DMS79 (cell line): ENCODE data around the gene PI4KA.

Source experiments
- DNase-seq: peaks from one replicate; lab custom pipeline; 2025; lab: John Stamatoyannopoulos, UW

The PI4KA gene

GRCh38 chr22:20881869-20882815 lies 23.5 kb upstream of the PI4KA start:
- DNase-seq = no peak

- DNase-seq = no peak
Observed at GRCh38 chr22:20881231-20881630, 22.6 kb upstream of the PI4KA start.

- no peak for DNase-seq
Observed at GRCh38 chr22:20877715-20878114, 19.1 kb upstream of the PI4KA start.

- no peak for DNase-seq
Observed at GRCh38 chr22:20875296-20875695, 16.7 kb upstream of the PI4KA start.

GRCh38 chr22:20873214-20873613 lies 14.6 kb upstream of the PI4KA start:
- no peak for DNase-seq

GRCh38 chr22:20869234-20869633 lies 10.6 kb upstream of the PI4KA start:
- DNase-seq = no peak

GRCh38 chr22:20868025-20868962 lies 9.7 kb upstream of the PI4KA start:
- no peak for DNase-seq

GRCh38 chr22:20867179-20868024 lies 8.8 kb upstream of the PI4KA start:
- DNase-seq = no peak

GRCh38 chr22:20866736-20867135 lies 8.1 kb upstream of the PI4KA start:
- no peak for DNase-seq

GRCh38 chr22:20865875-20866445 lies 7.3 kb upstream of the PI4KA start:
- DNase-seq = no peak

GRCh38 chr22:20865331-20865730 lies 6.7 kb upstream of the PI4KA start:
- no peak for DNase-seq

- no peak for DNase-seq
Observed at GRCh38 chr22:20864186-20864908, 5.7 kb upstream of the PI4KA start.

- no peak for DNase-seq
Observed at GRCh38 chr22:20863366-20863765, 4.8 kb upstream of the PI4KA start.

GRCh38 chr22:20862540-20862939 lies 3.9 kb upstream of the PI4KA start:
- no peak for DNase-seq

- no peak for DNase-seq
Observed at GRCh38 chr22:20859615-20860014, 1.0 kb upstream of the PI4KA start.

GRCh38 chr22:20857838-20858614 lies 585 bp downstream of the PI4KA start:
- DNase-seq = peak; percentile 41

- no peak for DNase-seq
Observed at GRCh38 chr22:20857247-20857643, 1.4 kb downstream of the PI4KA start.

- DNase-seq = no peak
Observed at GRCh38 chr22:20853236-20853660, 5.4 kb downstream of the PI4KA start.

- no peak for DNase-seq
Observed at GRCh38 chr22:20852503-20852902, 6.1 kb downstream of the PI4KA start.

- no peak for DNase-seq
Observed at GRCh38 chr22:20852076-20852475, 6.5 kb downstream of the PI4KA start.
